ENCODE data around the gene PIGM.

PIGM gene

GRCh38 chr1:160020196-160020595 lies 11.6 kb downstream of the PIGM start:
- peak; percentile 93 for DNase-seq

GRCh38 chr1:160018900-160019299 lies 12.9 kb downstream of the PIGM start:
- no peak for DNase-seq

- no peak for DNase-seq
Observed at GRCh38 chr1:160018347-160018746, 13.4 kb downstream of the PIGM start.

- no peak for DNase-seq
Observed at GRCh38 chr1:160017592-160017991, 14.2 kb downstream of the PIGM start.

DNA sequence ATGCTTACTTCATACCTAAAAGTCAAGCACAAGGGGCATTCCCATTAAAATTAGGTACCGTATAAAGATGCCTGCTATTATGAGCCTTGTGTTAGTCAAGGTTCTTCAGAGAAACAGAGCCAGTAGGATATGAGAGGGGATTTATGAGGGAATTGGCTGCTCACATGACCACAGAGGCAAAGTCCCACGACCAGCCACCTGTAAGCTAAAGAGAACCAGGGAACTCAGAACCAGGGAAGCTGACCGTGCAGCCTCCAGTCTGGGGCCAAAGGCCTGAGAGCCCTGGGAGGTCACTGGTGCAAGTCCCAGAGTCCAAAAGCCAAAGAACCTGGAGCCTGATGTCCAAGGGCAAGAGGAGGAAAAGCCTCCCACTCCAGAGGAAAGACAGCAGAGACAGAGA lies 20.0 kb downstream of the PIGM start:
- no peak for DNase-seq

DNA sequence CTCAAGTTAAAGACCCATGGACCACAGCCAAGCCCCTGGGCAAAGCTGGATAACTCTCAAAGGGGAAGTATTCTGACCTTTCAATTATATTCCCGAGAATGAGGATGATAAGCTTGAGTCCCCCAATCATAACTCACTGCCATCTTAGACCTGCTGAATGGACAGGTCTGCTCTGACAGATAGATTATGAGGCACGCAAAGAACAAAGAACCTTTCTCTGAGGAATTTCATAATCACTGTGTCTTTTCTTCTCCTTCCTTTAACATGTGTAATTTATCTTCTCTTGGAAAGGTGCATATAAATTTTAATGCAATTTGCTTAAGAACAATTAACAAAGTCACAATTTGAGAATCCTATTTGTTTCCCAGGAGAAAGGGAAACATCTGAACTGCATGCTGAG lies 22.0 kb downstream of the PIGM start:
- DNase-seq: no peak

DNA sequence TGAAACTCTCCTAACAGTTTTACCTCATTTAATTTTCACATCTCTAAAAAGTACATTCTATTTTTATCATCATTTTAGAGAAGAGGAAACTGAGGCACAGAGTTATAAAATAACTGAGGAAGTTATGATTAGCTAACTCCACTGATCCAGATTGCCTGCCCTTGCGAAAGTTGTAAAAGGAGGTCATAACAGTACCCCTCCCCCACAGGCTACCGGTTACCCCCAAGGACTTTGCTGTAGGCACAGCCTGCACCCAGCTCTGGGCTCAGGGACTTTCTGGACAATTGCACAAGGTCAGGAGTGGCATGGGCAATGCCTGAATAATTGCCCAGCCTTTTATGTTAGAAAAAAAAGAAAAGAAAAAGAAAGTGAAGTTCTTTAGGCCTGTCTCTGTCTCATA lies 22.7 kb downstream of the PIGM start:
- no peak for DNase-seq

- DNase-seq: peak; percentile 64
Observed at GRCh38 chr1:160007577-160008200, 24.1 kb downstream of the PIGM start.

- peak; percentile 89 for DNase-seq
Observed at GRCh38 chr1:160006312-160006940, 25.4 kb downstream of the PIGM start.

DNA sequence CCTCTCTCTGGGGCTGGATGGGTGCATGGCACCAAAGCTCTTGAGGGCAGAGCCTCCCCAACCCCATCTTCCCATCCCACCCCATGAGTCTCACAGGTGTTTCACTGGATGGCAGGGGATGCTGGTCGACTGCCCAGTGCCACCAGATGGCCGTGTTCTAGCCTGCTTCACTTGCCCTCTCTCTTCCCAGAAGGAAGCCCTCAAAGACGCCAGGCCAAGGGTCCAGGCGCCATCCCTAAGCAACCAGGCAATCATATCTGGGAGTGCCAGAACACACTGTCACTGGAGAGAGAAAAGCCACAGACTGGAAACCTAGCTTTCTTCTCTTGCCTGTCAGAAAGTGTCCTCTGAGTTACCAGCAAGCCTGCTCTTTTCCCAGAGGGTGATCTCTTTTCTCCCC lies 26.7 kb downstream of the PIGM start:
- DNase-seq: no peak

GRCh38 chr1:160004425-160004824 lies 27.4 kb downstream of the PIGM start:
- DNase-seq: no peak

GRCh38 chr1:160004001-160004400 lies 27.8 kb downstream of the PIGM start:
- DNase-seq: no peak

GRCh38 chr1:160001440-160001839 lies 30.4 kb downstream of the PIGM start:
- no peak for DNase-seq

GRCh38 chr1:159999204-159999603 lies 32.6 kb downstream of the PIGM start:
- no peak for DNase-seq

GRCh38 chr1:159996653-159997052 lies 35.1 kb downstream of the PIGM start:
- no peak for DNase-seq

GRCh38 chr1:159994896-159995295 lies 36.9 kb downstream of the PIGM start:
- DNase-seq: no peak

- no peak for DNase-seq
Observed at GRCh38 chr1:159993911-159994310, 37.9 kb downstream of the PIGM start.

DNA sequence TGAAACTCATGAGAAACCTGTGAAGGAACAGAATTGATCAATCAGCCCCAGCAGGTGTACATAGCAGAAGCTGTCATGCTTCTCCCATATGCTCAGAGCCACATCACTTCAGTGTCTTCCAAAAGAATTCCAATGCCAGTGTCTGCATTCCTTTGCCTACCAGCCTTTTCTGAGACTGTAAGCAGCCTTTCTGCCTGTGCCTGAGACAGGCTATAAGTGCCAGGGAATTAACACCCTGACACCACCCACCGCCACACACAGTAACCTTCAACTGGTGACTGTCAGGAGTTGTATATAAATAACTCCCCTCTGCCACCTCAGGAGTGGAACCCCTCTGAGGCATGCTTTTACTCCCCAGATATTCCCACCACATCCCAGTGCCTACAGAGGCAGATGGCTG lies 39.6 kb downstream of the PIGM start:
- no peak for DNase-seq

- peak; percentile 23 for DNase-seq
Observed at GRCh38 chr1:159991513-159991912, 40.3 kb downstream of the PIGM start.

DNA sequence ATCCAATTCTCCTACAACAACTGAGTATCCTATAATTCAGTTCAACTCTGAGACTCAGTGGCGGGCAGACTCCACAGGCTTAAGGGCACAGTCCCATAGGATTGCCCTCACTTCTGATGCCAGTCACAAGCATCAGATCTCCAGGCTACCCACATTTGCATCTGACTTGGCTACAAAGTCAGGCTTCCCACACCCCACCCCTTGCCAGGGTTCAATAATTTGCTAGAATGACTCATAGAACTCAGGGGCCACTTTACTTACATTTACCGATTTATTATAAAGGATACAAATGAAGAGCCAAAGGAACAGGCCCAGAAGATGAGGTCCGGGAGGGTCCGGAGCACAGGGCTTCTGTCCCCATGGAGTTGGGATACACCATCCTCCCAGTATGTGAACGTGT lies 41.8 kb downstream of the PIGM start:
- no peak for DNase-seq

DNA sequence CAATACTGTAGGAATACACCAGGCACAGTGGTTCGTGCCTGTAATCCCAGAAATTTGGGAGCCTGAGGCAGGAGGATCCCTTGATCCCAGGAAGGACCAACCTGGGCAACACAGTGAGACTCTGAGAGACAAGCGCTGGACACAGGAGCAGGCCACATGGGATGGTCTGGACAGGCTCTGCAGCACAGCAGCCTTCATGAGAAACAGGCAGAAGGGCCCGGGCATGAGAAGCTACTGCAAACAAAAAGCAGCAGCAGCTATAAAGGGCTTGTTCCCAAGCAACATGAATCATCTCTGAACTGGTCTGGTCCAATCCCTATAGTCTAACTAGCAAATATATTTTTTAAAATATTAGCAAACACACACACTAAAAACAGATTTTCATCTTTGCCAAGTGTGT lies 42.2 kb downstream of the PIGM start:
- DNase-seq: no peak

- DNase-seq: no peak
Observed at GRCh38 chr1:159988006-159988405, 43.8 kb downstream of the PIGM start.

DNA sequence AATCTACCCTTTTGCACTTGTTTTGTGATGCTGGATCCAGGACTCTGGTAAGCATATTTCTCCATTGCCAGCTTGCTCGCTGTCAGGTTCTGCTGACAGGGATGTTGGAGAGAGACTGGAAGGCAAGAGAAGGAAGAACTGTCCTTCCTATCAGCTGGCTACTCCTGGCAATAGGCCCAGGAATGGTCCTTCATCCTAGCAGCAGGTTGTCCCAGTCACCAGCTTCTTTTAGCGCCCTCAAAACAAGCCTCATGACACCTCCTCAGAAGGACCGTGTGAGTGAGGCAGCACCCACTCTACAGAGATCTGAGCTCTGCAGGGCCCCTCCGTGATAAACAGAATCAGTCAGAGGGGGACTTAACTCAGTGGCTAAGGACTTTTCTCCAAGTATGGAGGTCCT lies 44.6 kb downstream of the PIGM start:
- no peak for DNase-seq

GRCh38 chr1:159986531-159986930 lies 45.3 kb downstream of the PIGM start:
- DNase-seq: no peak

DNA sequence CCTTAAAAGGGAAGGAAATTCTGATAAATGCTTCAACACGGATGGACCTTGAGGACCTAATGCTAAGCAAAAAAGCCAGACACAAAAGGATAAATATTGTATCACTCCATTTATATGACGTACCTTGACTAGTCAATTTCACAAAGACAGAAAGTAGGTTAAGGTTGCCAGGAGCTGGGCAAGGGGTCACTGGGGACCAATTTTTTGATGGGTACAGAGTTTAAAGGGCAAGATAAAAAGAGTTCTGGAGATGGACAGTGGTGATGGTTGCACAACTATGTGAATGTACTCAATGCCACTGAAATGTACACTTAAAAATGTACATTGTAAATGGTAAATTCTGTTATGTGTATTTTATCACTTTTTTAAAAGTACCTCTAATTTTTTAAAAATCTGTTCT lies 45.7 kb downstream of the PIGM start:
- DNase-seq: no peak
